Gastrocnemius medialis (tissue), 4 donors: ENCODE results near the gene GRIK5. TPM values are rescaled to one million over a fixed set of nuclear protein-coding genes. Genes with fewer than 3 reads are reported as not detected.
A peak's percentile ranks its signal among the peaks of the same experiment; 100 is the strongest.

Experiments
- ATAC-seq, 2 donors: fragments of 150-250 bp; one replicate each; pipeline ENCODE4 v1.9.1; 2016
- DNase-seq, 2 donors: peaks; one replicate each; pipeline ENCODE4 v3.0.0-alpha.2; 2019
- H3K27ac ChIP-seq, 4 donors: fragments of 200-600 bp; sonication (generic); 1 replicate in 1 of 4; 2 replicates in 3 of 4; pipeline ENCODE4 v1.5.1; 2016 to 2018; ENCODE audit warnings: mild to moderate bottlenecking in 2 of 4, moderate library complexity in 1 of 4
- H3K27me3 ChIP-seq, 3 donors: fragments of 200-600 bp; sonication (generic) in 2 of 3; 1 replicate in 1 of 3; 2 replicates in 2 of 3; pipeline versions ENCODE4 v1.5.1 to v1.6.0; 2016 to 2019; ENCODE audit warnings: mild to moderate bottlenecking in 1 of 3, moderate library complexity in 1 of 3
- H3K36me3 ChIP-seq, 2 donors: fragments of 200-600 bp; sonication (generic) in 1 of 2; one replicate each; pipeline ENCODE4 v1.5.1; 2017 to 2018
- H3K4me1 ChIP-seq, 2 donors: fragments of 200-600 bp; sonication (generic) in 1 of 2; one replicate each; pipeline ENCODE4 v1.5.1; 2016 to 2017; ENCODE audit warnings: mild to moderate bottlenecking in 2 of 2
- H3K4me3 ChIP-seq, 4 donors: fragments of 200-600 bp; sonication (generic) in 3 of 4; 1 replicate in 1 of 4; 2 replicates in 3 of 4; pipeline ENCODE4 v1.5.1; 2016 to 2019; ENCODE audit warnings: mild to moderate bottlenecking in 2 of 4
- H3K9me3 ChIP-seq, 3 donors: fragments of 200-600 bp; sonication (generic) in 2 of 3; 1 replicate in 1 of 3; 2 replicates in 2 of 3; pipeline ENCODE4 v1.5.1; 2016 to 2019
- POLR2A ChIP-seq, 2 donors: fragments of 450-650 bp; IDR thresholded peaks; one replicate each; pipeline ENCODE4 v1.6.1; 2017; ENCODE audit warnings: antibody characterized with exemption in 2 of 2, mild to moderate bottlenecking in 2 of 2, moderate library complexity in 2 of 2
- in situ Hi-C, 4 donors: fragments of 200-750 bp; cut with MboI; loops; one replicate each; pipeline versions ENCODE4 v1.15.0 to v1.8.0; 2017; ENCODE audit warnings: low sequenced_read_pairs in 4 of 4
- intact Hi-C: fragments of 100-400 bp; cut with DNase I; formaldehyde crosslinking; loops from one replicate; pipeline ENCODE4 v1.15.1; 2023; ENCODE audit warnings: low total_unique reads
- total RNA-seq, 4 donors: library from RNA; depleted of rRNA; stranded (reverse); fragments of >200 nt; gene quantifications; one replicate each; pipeline versions ENCODE4 v1.1.0 to v1.2.3, GENCODE V29; 2016
- TF ChIP-seq, protein P1 (sequence below), 5 experiments: fragments of 450-650 bp in 3 of 5; fragments of 200-600 bp in 2 of 5; sonication (generic) in 2 of 5; IDR thresholded peaks in 4 of 5; conservative IDR thresholded peaks in 1 of 5; 1 replicate in 4 of 5; 2 replicates in 1 of 5; pipeline ENCODE4 v1.5.1; 2016 to 2019; ENCODE audit warnings: antibody characterized with exemption in 5 of 5, mild to moderate bottlenecking in 3 of 5, moderate library complexity in 3 of 5

The GRIK5 gene
- total RNA-seq, 4 donors from 2014 or later: 0.20 to 1.0 (median 0.62) TPM; not detected in 1

DNA sequence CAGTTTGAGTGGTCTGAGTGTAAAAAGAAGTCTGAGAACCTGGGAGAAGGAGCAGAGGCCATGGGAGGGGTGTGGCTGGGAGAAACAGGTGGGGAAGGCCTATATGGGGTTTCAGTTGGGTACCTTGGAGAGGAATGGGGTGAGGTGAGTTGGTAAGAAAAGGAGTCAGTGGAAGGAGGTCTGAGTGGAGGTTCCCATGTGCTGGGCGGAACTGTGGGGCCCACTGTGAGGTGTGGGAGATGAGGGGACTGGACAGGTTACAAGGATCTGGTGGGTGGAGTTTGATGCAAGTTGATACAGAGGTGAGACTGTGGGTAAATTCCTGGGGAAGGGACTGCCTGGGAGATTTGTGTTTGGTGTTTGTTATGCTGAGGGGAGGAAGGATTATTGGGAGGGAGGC, 8.1 kb upstream of the GRIK5 start:
- no peak overlapping the region for H3K4me3 ChIP-seq
- intact Hi-C loops: loop anchor here (5.0 kb wide), 1 partner anchor 216 kb away; the partner anchor contains the start of gene RPS19
- no peaks in the 10 kb centered on the region for H3K27me3 ChIP-seq
- ATAC-seq (no peak), DNase-seq (no peak)
- no peak for TF ChIP-seq POLR2A (IDR thresholded peaks at IDR 0.05)
- TF ChIP-seq, protein P1, sequence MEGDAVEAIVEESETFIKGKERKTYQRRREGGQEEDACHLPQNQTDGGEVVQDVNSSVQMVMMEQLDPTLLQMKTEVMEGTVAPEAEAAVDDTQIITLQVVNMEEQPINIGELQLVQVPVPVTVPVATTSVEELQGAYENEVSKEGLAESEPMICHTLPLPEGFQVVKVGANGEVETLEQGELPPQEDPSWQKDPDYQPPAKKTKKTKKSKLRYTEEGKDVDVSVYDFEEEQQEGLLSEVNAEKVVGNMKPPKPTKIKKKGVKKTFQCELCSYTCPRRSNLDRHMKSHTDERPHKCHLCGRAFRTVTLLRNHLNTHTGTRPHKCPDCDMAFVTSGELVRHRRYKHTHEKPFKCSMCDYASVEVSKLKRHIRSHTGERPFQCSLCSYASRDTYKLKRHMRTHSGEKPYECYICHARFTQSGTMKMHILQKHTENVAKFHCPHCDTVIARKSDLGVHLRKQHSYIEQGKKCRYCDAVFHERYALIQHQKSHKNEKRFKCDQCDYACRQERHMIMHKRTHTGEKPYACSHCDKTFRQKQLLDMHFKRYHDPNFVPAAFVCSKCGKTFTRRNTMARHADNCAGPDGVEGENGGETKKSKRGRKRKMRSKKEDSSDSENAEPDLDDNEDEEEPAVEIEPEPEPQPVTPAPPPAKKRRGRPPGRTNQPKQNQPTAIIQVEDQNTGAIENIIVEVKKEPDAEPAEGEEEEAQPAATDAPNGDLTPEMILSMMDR (IDR thresholded peaks at IDR 0.05 in 4 of 5, conservative IDR thresholded peaks at IDR 0.05 in 1 of 5): no peak
- no peak overlapping the region for H3K27ac ChIP-seq
- peaks cover 15 to 18% of the 10 kb centered on the region in 2 donors for H3K4me1 ChIP-seq
- H3K36me3 ChIP-seq: peaks cover 0 to 39% of the 10 kb centered on the region in 2 donors
- in situ Hi-C loops: no loop called here
- H3K9me3 ChIP-seq: no peaks in the 10 kb centered on the region

DNA sequence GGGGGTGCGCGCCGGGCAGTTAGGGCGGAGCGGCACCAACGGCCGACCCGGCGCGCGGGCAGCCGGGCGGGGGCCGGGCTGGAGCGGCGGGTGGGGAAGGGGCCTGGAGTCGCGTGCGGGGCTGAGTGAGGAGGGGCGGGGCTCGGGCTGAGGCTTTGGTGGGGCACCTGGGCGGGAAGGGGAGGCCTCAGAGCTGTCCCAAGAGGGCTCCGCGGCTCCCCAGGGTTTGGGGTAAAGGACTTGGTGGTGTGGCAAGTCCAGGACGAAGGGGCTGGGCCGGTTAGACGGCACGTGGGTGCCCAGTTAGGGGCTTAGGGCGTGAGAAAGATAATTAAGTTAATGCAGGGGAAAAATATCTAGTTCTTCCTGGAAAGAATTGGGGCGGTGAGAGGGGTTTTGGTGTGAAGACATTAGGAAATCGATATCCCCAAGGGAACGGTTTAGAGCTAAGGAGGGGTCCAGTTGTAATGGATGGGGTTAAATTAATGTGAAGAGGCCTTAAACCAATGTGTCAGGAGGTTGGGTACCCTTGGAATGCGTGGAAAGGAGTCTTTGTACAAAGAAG, 6.5 kb upstream of the GRIK5 start:
- peak in 1 of 2 donors; percentile 41 for DNase-seq
- Histone ChIP-seq H3K27me3 (no peaks in the 10 kb centered on the region), H3K27ac (peak overlapping the region; percentile 93 to 100 (median 94)), H3K4me3 (peak overlapping the region; percentile 67 to 95 (median 80)), H3K9me3 (no peaks in the 10 kb centered on the region), H3K4me1 (peaks cover 15 to 18% of the 10 kb centered on the region in 2 donors), H3K36me3 (peaks cover 0 to 32% of the 10 kb centered on the region in 2 donors)
- no peak for TF ChIP-seq POLR2A (IDR thresholded peaks at IDR 0.05)
- ATAC-seq: no peak
- intact Hi-C loops: loop anchor here (1.0 to 5.0 kb wide), 3 partner anchors 38 to 214 kb away; partner anchors contain the start of genes RABAC1 and RPS19
- in situ Hi-C loops: no loop called here

DNA sequence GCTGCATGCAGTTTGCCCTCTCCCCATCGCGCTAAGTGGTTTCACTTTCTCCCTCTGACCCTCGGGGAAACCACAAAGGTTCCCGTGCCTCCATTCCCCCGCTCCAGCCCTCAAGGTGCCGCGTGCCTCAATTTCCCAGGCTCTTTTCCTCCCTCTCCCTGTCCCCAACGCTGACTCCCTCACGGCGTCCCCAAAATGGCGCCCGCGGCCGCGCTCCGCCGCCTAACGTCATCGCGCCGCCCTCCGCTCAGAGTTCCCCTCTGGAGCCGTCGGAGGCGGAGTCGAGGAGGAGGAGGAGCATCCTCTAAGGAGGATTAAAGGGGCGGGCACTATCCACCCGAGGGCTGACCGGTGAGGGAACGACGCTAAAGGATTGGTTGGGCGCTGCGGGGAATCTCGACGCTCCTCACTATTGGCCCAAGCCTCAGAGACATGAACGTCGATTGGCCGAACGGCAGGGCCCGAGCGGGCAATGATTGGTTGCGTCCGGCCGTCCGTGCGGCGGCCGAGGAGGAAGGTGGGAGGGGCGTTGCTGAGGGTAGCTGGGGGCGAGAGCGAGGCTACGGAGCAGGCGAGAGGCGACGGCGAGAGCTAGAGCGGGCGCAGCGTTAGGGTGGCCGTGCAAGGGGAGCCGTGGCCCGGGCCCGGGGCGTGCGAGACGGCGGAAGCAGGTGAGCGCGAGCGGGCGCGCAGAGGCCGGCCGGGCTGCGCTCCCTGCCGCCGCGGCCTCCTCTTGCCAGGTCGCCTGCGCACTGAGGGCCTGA, 5.8 kb upstream of the GRIK5 start, which contains the start of gene ZNF574:
Gene ZNF574 (plus strand): TSS at position 551 of the 764 bp plus-strand sequence. CDS start 2,441 bp downstream, outside the sequence.
- intact Hi-C loops (loop anchor here (1.0 to 5.0 kb wide), 3 partner anchors 37 to 213 kb away; partner anchors contain the start of genes RABAC1 and RPS19), in situ Hi-C loops (no loop called here)
- Histone ChIP-seq H3K27ac (peak within 1 kb of the TSS; percentile 93 to 100 (median 96)), H3K36me3 (peaks cover 0 to 25% of the 10 kb centered on the region in 2 donors), H3K27me3 (no peaks in the 10 kb centered on the region), H3K4me3 (peak within 1 kb of the TSS; percentile 76 to 95 (median 80)), H3K4me1 (peaks cover 15 to 18% of the 10 kb centered on the region in 2 donors), H3K9me3 (no peaks in the 10 kb centered on the region)
- TF ChIP-seq, protein P1 (IDR thresholded peaks at IDR 0.05 in 4 of 5, conservative IDR thresholded peaks at IDR 0.05 in 1 of 5): no peak
- TF ChIP-seq POLR2A (IDR thresholded peaks at IDR 0.05): peak; percentile 76 to 91
- peak; percentile 99 for DNase-seq
- ATAC-seq: peak; percentile 98

DNA sequence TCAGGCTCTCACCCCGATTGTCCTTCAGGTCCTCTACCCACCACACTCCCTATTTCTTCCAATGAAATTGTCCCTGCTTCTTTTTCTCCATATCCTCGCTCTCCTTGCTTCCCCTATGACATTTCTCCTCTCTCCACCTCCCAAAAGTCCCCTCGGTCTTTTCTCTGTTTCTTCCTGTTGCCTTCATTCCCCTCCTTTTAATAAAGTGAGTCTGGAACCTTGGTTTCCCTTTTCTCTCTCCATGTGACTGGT, 5.3 kb upstream of the GRIK5 start:
- Histone ChIP-seq H3K27ac (peak overlapping the region; percentile 93 to 100 (median 96)), H3K36me3 (peaks cover 0 to 20% of the 10 kb centered on the region in 2 donors), H3K27me3 (no peaks in the 10 kb centered on the region), H3K9me3 (no peaks in the 10 kb centered on the region), H3K4me3 (peak overlapping the region; percentile 63 to 95 (median 76)), H3K4me1 (peaks cover 15 to 18% of the 10 kb centered on the region in 2 donors)
- intact Hi-C loops (loop anchor here (5.0 kb wide), 1 partner anchor 213 kb away; the partner anchor contains the start of gene RPS19), in situ Hi-C loops (no loop called here)
- DNase-seq (no peak), ATAC-seq (peak; percentile 17 to 25)
- TF ChIP-seq POLR2A (IDR thresholded peaks at IDR 0.05): no peak
- TF ChIP-seq, protein P1 (IDR thresholded peaks at IDR 0.05 in 4 of 5, conservative IDR thresholded peaks at IDR 0.05 in 1 of 5): no peak
